Prostate gland (tissue), 2 donors: Measurements from ENCODE around the gene CANX. TPM values are rescaled to one million over a fixed set of nuclear protein-coding genes. Genes with fewer than 3 reads are reported as not detected.

Experiments used
- DNase-seq: peaks from one replicate; pipeline ENCODE4 v3.0.0-alpha.2; 2019; ENCODE audit warnings: low spot score
- H3K27ac ChIP-seq, 2 donors: fragments of 200-600 bp; sonication (generic); 2 replicates each; pipeline ENCODE4 v1.5.1; 2017 to 2019
- H3K27me3 ChIP-seq: fragments of 200-600 bp; sonication (generic); replicated peaks from 2 replicates; pipeline ENCODE4 v1.5.1; 2019; ENCODE audit not compliant: insufficient read depth
- H3K36me3 ChIP-seq, 2 donors: fragments of 200-600 bp; sonication (generic); 1 replicate in 1 of 2; 2 replicates in 1 of 2; pipeline versions ENCODE4 v1.5.1 to v1.8.1; 2017 to 2019
- H3K4me1 ChIP-seq: fragments of 200-600 bp; sonication (generic); replicated peaks from 2 replicates; pipeline ENCODE4 v1.5.1; 2019
- H3K4me3 ChIP-seq, 2 donors: fragments of 200-600 bp; sonication (generic); 2 replicates each; pipeline ENCODE4 v1.5.1; 2017 to 2019
- H3K9me3 ChIP-seq: fragments of 200-600 bp; sonication (generic); 2 replicates; pipeline ENCODE4 v1.5.1; 2017
- CTCF ChIP-seq, 4 experiments: fragments of 200-600 bp in 2 of 4; fragments of 450-650 bp in 2 of 4; sonication (generic) in 2 of 4; IDR thresholded peaks; 1 replicate in 3 of 4; 2 replicates in 1 of 4; pipeline ENCODE4 v1.5.1; 2016 to 2019; ENCODE audit warnings: antibody characterized with exemption in 4 of 4, mild to moderate bottlenecking in 2 of 4, moderate library complexity in 2 of 4
- POLR2A ChIP-seq: fragments of 450-650 bp; IDR thresholded peaks from one replicate; pipeline ENCODE4 v1.6.1; 2016; ENCODE audit warnings: antibody characterized with exemption, mild to moderate bottlenecking
- POLR2AphosphoS5 ChIP-seq: sonication (generic); formaldehyde crosslinking; IDR thresholded peaks from one replicate; pipeline ENCODE4 v1.6.1; 2017; ENCODE audit warnings: antibody characterized with exemption
- WGBS: methylation state at CpG from one replicate; pipeline ENCODE4 v1.1.5; 2018; 5-methylcytosine and 5-hydroxymethylcytosine counted together
- intact Hi-C: fragments of 100-400 bp; cut with DNase I; formaldehyde crosslinking; loops from one replicate; pipeline ENCODE4 v1.14.2; 2022
- total RNA-seq, 2 donors: library from RNA; depleted of rRNA; stranded (reverse); fragments of >200 nt; gene quantifications; one replicate each; pipeline ENCODE4 v1.1.0, GENCODE V29; 2016

The CANX gene
- total RNA-seq, 2 donors from 2014 or later = 341 to 468 TPM

GRCh38 chr5:179746872-179747271, 48.1 kb downstream of the CANX start:
- Histone ChIP-seq H3K27me3 (no peaks in the 10 kb centered on the region), H3K27ac (no peak overlapping the region), H3K4me3 (no peak overlapping the region), H3K9me3 (no peaks in the 10 kb centered on the region), H3K36me3 (no peaks in the 10 kb centered on the region), H3K4me1 (no peaks in the 10 kb centered on the region)
- intact Hi-C loops = no loop called here
- no peak for DNase-seq
- no peak for TF ChIP-seq POLR2AphosphoS5
- TF ChIP-seq CTCF (IDR thresholded peaks at IDR 0.05) = no peak
- TF ChIP-seq POLR2A = no peak
- 98% methylated on average over 2 of the region's 2 CpGs for WGBS

- Histone ChIP-seq H3K27me3 (no peaks in the 10 kb centered on the region), H3K9me3 (no peaks in the 10 kb centered on the region), H3K36me3 (no peaks in the 10 kb centered on the region), H3K4me3 (no peak overlapping the region), H3K27ac (no peak overlapping the region), H3K4me1 (no peaks in the 10 kb centered on the region)
- intact Hi-C loops = no loop called here
- DNase-seq = no peak
- WGBS = 89% methylated on average over 3 of the region's 3 CpGs
- TF ChIP-seq POLR2A = no peak
- TF ChIP-seq POLR2AphosphoS5 = no peak
- no peak for TF ChIP-seq CTCF (IDR thresholded peaks at IDR 0.05)
Observed at GRCh38 chr5:179747811-179748210, 49.0 kb downstream of the CANX start.

DNA sequence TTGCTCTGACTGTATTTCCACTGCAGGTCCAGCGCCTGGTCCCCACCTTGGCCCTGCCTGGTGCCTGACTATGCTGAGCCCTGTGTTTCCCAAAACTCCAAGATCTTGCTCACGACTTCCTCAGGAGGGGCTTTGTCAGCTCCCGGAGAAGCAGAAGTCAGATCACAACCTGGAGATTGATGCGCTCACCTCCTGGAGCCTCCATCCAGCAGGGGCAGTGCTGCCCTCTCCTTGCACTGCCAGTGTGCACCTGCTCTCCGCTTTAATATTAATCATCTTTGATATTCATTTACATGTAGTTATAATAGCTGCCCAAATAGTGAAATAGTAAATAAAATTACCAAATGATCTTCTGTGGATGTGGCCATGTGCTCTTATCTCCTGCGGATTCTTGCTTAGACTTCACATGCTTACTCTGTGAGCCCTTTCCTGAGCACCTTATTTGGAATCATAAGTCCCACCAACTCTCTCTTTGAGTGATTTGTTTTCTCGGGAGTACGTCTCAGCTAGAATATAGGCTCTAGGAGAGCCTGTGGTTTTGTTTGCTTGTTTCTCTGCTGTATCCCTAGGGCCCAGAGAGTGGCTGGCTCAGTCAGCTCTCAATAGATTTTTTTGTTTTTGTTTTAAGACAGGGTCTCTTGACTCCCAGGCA, 51.2 kb downstream of the CANX start:
- Histone ChIP-seq H3K36me3 (no peaks in the 10 kb centered on the region), H3K4me1 (peaks cover 2% of the 10 kb centered on the region), H3K27ac (no peak overlapping the region), H3K27me3 (no peaks in the 10 kb centered on the region), H3K4me3 (no peak overlapping the region), H3K9me3 (no peaks in the 10 kb centered on the region)
- WGBS = 79% methylated on average over 8 of the region's 8 CpGs
- no peak for DNase-seq
- intact Hi-C loops = no loop called here
- TF ChIP-seq CTCF (IDR thresholded peaks at IDR 0.05) = no peak
- no peak for TF ChIP-seq POLR2A
- TF ChIP-seq POLR2AphosphoS5 = no peak

DNA sequence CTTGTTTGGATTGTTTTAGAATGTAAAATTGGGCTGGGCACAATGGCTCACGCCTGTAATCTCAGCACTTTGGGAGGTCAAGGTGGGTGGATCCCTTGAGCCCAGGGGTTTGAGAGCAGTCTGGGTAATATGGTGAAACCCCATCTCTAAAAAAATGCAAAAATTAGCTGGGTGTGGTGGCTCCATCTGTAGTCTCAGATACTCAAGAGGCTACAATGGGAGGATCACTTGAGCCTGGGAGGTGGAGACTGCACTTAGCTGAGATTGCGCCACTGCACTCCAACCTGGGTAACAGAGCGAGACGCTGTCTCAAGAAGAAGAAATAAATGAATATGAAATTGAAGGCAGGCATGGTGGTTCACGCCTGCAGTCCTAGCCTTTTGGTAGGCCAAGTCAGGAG, 55.2 kb downstream of the CANX start:
- no peaks in the 10 kb centered on the region for H3K27me3 ChIP-seq
- no peak overlapping the region for H3K4me3 ChIP-seq
- TF ChIP-seq POLR2AphosphoS5 (no peak), POLR2A (no peak), CTCF (IDR thresholded peaks at IDR 0.05) (no peak)
- no peaks in the 10 kb centered on the region for H3K36me3 ChIP-seq
- no peak overlapping the region for H3K27ac ChIP-seq
- 98% methylated on average over 5 of the region's 5 CpGs for WGBS
- intact Hi-C loops = no loop called here
- H3K4me1 ChIP-seq = peaks cover 6% of the 10 kb centered on the region
- no peak for DNase-seq
- H3K9me3 ChIP-seq = no peaks in the 10 kb centered on the region

DNA sequence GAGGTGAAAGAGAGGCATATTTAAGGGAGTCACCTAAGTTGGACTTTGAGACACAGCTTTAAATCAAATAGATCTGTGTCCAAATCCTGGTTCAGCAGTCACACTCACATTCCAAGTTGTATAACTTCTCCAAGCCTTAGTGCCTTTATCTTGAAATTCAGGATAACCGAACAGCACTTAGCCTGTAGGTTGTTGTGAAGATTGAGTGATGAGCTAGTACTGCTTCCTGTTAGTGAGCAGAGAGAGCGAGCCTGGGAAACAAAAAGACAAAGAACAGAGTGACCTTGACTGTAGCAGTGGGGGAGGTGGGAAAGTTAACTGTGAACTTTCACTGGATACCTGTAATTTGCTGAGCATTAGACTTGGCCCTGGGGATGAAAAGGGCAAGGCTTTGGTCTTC, 56.3 kb downstream of the CANX start:
- no peak overlapping the region for H3K27ac ChIP-seq
- intact Hi-C loops = no loop called here
- TF ChIP-seq POLR2A = no peak
- no peak for TF ChIP-seq CTCF (IDR thresholded peaks at IDR 0.05)
- TF ChIP-seq POLR2AphosphoS5 = no peak
- no peaks in the 10 kb centered on the region for H3K36me3 ChIP-seq
- no peaks in the 10 kb centered on the region for H3K9me3 ChIP-seq
- 51% methylated on average over 2 of the region's 2 CpGs for WGBS
- DNase-seq = no peak
- peaks cover 6% of the 10 kb centered on the region for H3K4me1 ChIP-seq
- H3K4me3 ChIP-seq = no peak overlapping the region
- no peaks in the 10 kb centered on the region for H3K27me3 ChIP-seq
